AG09309 (cell line): ENCODE results near the gene CDKN3.
"Not testable (repeated sequence)": the region's sequence is repeated elsewhere in the genome, so short reads cannot be mapped to it uniquely, and the experiment has no call there.

Experiments
- DNase-seq: peaks from one replicate; pipeline ENCODE4 v3.0.0-alpha.2; 2010; ENCODE audit warnings: low read depth
- H3K4me3 ChIP-seq: 2 replicates; pipeline ENCODE4 v1.5.1; 2011; ENCODE audit warnings: mild to moderate bottlenecking, low read depth, low read length, moderate library complexity; ENCODE audit not compliant: control insufficient read depth
- CTCF ChIP-seq: IDR thresholded peaks from 2 replicates; pipeline ENCODE4 v1.5.1; 2011; ENCODE audit warnings: mild to moderate bottlenecking, low read depth, low read length, inconsistent platforms; ENCODE audit not compliant: insufficient read depth, control insufficient read depth; ENCODE audit errors: missing control alignments

The CDKN3 gene

GRCh38 chr14:54387328-54387727 lies 9.5 kb upstream of the CDKN3 start:
- H3K4me3 ChIP-seq, result no peak overlapping the region
- no peak for DNase-seq
- no peak for TF ChIP-seq CTCF

- TF ChIP-seq CTCF, result no peak
- no peak for DNase-seq
- H3K4me3 ChIP-seq, result no peak overlapping the region
Observed at GRCh38 chr14:54392131-54392859, 4.5 kb upstream of the CDKN3 start.

- DNase-seq, H3K4me3 ChIP-seq: not testable (repeated sequence)
Observed at GRCh38 chr14:54392986-54393884, 3.6 kb upstream of the CDKN3 start.

GRCh38 chr14:54394596-54394995 lies 2.2 kb upstream of the CDKN3 start:
- no peak for DNase-seq
- no peak overlapping the region for H3K4me3 ChIP-seq
- TF ChIP-seq CTCF, result no peak

GRCh38 chr14:54395284-54395683 lies 1.5 kb upstream of the CDKN3 start:
- no peak for TF ChIP-seq CTCF
- no peak for DNase-seq
- no peak overlapping the region for H3K4me3 ChIP-seq

- no peak overlapping the region for H3K4me3 ChIP-seq
- no peak for DNase-seq
- no peak for TF ChIP-seq CTCF
Observed at GRCh38 chr14:54395716-54396115, 1.1 kb upstream of the CDKN3 start.

- no peak for DNase-seq
- no peak for TF ChIP-seq CTCF
- H3K4me3 ChIP-seq, result peak overlapping the region; percentile 49
Observed at GRCh38 chr14:54396183-54396492, 669 bp upstream of the CDKN3 start.
